Endometrial microvascular endothelial cells (primary cell): ENCODE measurements around the gene PITHD1. TPM values are rescaled to one million over a fixed set of nuclear protein-coding genes. Genes with fewer than 3 reads are reported as not detected.
"Not testable (repeated sequence)": the region's sequence is repeated elsewhere in the genome, so short reads cannot be mapped to it uniquely, and the experiment has no call there.

Experiments used
- in situ Hi-C: cut with HindIII; loops from 2 replicates; pipeline ENCODE4 v1.10.0; 2017; ENCODE audit warnings: low sequenced_read_pairs, low pct_unique_long_range_greater_than_20kb; ENCODE audit errors: inconsistent ontology term
- total RNA-seq: library from RNA; depleted of rRNA; stranded (reverse); fragments of >200 nt; gene quantifications from one replicate; pipeline ENCODE4 v1.2.3, GENCODE V29; 2015; ENCODE audit errors: inconsistent ontology term

Gene PITHD1
- total RNA-seq, 1 donor from 2014 or later, result 57.3 TPM

DNA sequence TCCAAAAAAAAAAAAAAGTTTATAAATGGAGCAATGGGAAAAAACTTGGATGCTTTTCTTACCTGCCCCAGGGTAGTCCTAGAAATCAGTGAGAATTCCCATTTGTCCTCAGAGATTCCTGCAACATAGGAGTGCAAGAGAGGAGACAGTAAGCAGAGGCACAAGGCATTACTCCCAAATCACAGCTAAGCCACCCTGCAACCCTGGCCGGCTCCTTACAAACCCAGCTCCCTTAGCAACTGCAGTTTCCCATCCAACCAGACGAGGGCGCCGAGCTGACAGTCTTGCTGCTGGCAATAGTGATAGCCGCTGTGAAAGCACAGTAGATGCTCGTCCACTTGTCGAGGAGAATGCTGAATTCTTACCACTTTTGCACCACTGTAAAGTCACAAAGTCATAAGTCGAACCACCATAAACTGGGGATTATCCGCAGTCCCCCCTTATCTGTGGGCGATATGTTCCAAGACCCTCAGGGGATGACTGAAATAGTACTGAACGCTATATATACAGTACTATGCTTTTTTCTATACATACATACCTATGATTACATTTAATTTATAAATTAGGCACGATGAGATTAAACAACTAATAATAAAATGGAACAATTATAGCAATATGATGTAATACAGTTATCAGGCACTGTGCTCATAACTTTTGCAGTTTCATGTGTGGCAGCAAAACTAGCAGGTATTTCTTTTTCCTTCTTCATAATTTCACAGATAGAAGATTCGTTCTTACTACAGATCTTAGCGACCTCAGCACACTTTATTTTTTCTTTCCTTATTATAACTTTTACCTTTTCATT, 6.0 kb upstream of the PITHD1 start:
- in situ Hi-C loops, result no loop called here

- in situ Hi-C loops, result no loop called here
Measured at GRCh38 chr1:23772854-23773242, 5.4 kb upstream of the PITHD1 start.

- in situ Hi-C loops, result no loop called here
Measured at GRCh38 chr1:23774174-23774880, 3.9 kb upstream of the PITHD1 start.

- in situ Hi-C loops, result no loop called here
Measured at GRCh38 chr1:23776217-23776616, 2.0 kb upstream of the PITHD1 start.

GRCh38 chr1:23779826-23780371, 1.7 kb downstream of the PITHD1 start:
- in situ Hi-C loops, result no loop called here

GRCh38 chr1:23783141-23783540, 4.9 kb downstream of the PITHD1 start:
- in situ Hi-C loops, result not testable (repeated sequence)

GRCh38 chr1:23784846-23785245, 6.6 kb downstream of the PITHD1 start:
- in situ Hi-C loops, result no loop called here

DNA sequence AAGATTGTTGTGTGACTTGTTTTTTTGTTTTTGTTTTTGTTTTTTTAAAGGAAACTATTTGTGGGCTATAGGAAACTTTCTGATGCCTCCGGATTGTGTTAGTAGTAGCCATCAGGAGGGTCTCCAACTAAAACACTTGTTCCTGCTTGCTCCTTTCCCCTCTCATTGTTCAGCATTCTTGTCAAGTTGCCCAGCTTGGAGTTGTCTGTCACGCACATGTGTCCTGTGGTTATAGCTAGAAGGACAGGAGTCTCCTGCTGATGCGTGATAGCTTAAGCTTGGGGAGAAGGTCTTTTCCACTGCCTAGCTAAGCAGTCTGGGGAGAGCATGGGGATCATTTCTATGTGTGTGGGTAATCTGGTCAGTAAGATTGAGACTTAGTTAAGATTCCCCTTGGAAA, 9.5 kb downstream of the PITHD1 start:
- in situ Hi-C loops, result no loop called here

DNA sequence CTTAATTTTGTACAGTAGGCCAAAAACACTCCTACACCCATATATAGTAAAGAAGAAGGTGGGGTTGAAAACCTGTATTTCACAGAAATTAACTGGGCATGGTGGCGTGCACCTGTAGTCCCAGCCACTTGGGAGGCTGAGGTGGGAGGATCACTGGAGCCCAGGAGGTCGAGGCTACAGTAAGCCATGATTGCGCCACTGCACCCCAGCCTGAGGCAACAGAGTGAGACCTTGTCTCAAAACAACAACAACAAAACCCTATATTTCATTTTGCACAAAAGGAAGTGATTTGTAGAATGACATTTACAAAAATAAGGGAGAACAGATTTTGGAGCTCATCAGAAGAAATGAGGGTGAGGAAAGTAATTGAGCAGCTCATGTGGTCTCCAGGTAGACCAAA, 10.5 kb downstream of the PITHD1 start:
- in situ Hi-C loops, result no loop called here

GRCh38 chr1:23790696-23791515, 12.7 kb downstream of the PITHD1 start, which contains the start of gene LYPLA2:
Gene LYPLA2 (plus strand): TSS chr1:23791145. CDS start chr1:23792683, 1,538 bp downstream.
- in situ Hi-C loops, result no loop called here

DNA sequence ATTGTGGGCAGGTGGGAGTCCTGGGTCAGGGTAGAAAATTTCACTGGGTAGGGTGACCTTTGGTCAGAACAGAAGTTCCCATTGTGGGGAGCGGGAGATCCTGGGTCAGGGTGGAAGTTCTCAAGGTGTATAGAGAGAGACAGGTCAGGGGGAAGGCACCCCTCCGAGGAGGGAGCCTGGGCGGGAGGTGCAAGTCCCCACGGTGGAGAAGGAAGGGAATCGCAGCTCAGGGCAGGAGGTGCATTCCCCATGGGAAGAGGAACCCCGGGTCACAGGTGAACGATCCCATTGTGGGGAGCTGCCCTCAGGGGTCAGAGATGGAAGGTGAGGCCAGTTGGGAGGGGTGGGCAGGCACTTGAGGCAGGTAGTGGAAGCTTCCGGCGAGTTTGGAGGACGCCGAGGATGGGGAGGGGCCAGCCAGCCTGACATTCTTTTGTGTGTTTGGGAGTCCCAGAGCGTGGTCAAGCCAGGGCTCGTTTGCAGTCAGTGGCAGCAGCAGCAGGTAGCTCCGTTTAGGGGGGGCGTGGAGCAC, 13.4 kb downstream of the PITHD1 start:
- in situ Hi-C loops, result no loop called here

- in situ Hi-C loops, result no loop called here
Measured at GRCh38 chr1:23792151-23792945, 14.1 kb downstream of the PITHD1 start.

GRCh38 chr1:23793018-23793781, 15.0 kb downstream of the PITHD1 start:
- in situ Hi-C loops, result no loop called here

- in situ Hi-C loops, result no loop called here
Measured at GRCh38 chr1:23793861-23794731, 15.9 kb downstream of the PITHD1 start.

DNA sequence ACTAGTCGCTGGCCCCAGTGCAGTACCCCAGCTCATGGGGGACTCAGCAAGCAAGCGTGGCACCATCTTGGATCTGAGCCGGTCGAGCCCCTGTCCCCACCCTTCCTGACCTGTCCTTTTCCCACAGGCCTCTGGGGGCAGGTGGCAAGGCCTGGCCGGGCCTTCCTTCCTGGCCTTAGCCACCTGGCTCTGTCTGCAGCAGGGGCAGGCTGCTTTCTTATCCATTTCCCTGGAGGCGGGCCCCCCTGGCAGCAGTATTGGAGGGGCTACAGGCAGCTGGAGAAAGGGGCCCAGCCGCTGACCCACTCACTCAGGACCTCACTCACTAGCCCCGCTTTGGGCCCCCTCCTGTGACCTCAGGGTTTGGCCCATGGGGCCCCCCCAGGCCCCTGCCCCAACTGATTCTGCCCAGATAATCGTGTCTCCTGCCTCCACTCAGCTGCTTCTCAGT, 16.5 kb downstream of the PITHD1 start:
- in situ Hi-C loops, result not testable (repeated sequence)

- in situ Hi-C loops, result no loop called here
Measured at GRCh38 chr1:23795676-23796465, 17.7 kb downstream of the PITHD1 start.
